Spleen (tissue), 11 donors: ENCODE data around the gene ANO7. TPM values are rescaled to one million over a fixed set of nuclear protein-coding genes. Genes with fewer than 3 reads are reported as not detected.

Experiments used
- DNase-seq: peaks from one replicate; pipeline ENCODE4 v3.0.0-alpha.2; 2020
- H3K27ac ChIP-seq, 8 donors: fragments of 200-600 bp; sonication (generic) in 7 of 8; 1 replicate in 4 of 8; 2 replicates in 4 of 8; pipeline versions ENCODE4 v1.5.0 to v1.8.0; 2016 to 2021; ENCODE audit warnings: inconsistent platforms in 4 of 8, mild to moderate bottlenecking in 4 of 8, moderate library complexity in 1 of 8
- H3K27me3 ChIP-seq, 7 donors: fragments of 200-600 bp; sonication (generic) in 6 of 7; replicated peaks in 1 of 7; 1 replicate in 4 of 7; 2 replicates in 3 of 7; pipeline versions ENCODE4 v1.5.0 to v1.8.0; 2016 to 2021; ENCODE audit warnings: inconsistent platforms in 3 of 7, mild to moderate bottlenecking in 1 of 7
- H3K36me3 ChIP-seq, 6 donors: fragments of 200-600 bp; sonication (generic) in 5 of 6; 1 replicate in 4 of 6; 2 replicates in 2 of 6; pipeline versions ENCODE4 v1.5.0 to v1.8.0; 2016 to 2021; ENCODE audit warnings: inconsistent platforms in 2 of 6
- H3K4me1 ChIP-seq, 6 donors: fragments of 200-600 bp; sonication (generic) in 5 of 6; 1 replicate in 3 of 6; 2 replicates in 3 of 6; pipeline versions ENCODE4 v1.5.0 to v1.8.0; 2016 to 2021; ENCODE audit warnings: inconsistent platforms in 3 of 6
- H3K4me3 ChIP-seq, 8 donors: fragments of 200-600 bp; sonication (generic) in 7 of 8; 1 replicate in 4 of 8; 2 replicates in 4 of 8; pipeline versions ENCODE4 v1.5.0 to v1.8.0; 2016 to 2021; ENCODE audit warnings: inconsistent platforms in 4 of 8, mild to moderate bottlenecking in 4 of 8, moderate library complexity in 2 of 8
- H3K9me3 ChIP-seq, 8 donors: fragments of 200-600 bp; sonication (generic) in 7 of 8; 1 replicate in 4 of 8; 2 replicates in 4 of 8; pipeline versions ENCODE4 v1.5.0 to v1.8.0; 2016 to 2021; ENCODE audit warnings: inconsistent platforms in 4 of 8
- CTCF ChIP-seq, 11 experiments: fragments of 200-600 bp in 7 of 11; fragments of 450-650 bp in 4 of 11; sonication (generic) in 4 of 11; IDR thresholded peaks in 8 of 11; conservative IDR thresholded peaks in 3 of 11; 1 replicate in 7 of 11; 2 replicates in 4 of 11; pipeline versions ENCODE4 v1.4.0 to v1.8.0; 2016 to 2021; ENCODE audit warnings: antibody characterized with exemption in 11 of 11, inconsistent platforms in 4 of 11, mild to moderate bottlenecking in 1 of 11
- POLR2A ChIP-seq, 3 donors: fragments of 450-650 bp; IDR thresholded peaks; one replicate each; pipeline ENCODE4 v1.5.1; 2017; ENCODE audit warnings: antibody characterized with exemption in 3 of 3, mild to moderate bottlenecking in 1 of 3
- POLR2AphosphoS5 ChIP-seq, 3 donors: sonication (generic); formaldehyde crosslinking; IDR thresholded peaks; one replicate each; pipeline ENCODE4 v1.5.1; 2017; ENCODE audit warnings: antibody characterized with exemption in 3 of 3
- WGBS, 5 donors: extraction: QIAGEN DNeasy Blood & Tissue Kit in 3 of 5; methylation state at CpG; one replicate each; pipeline versions ENCODE4 v1.1.5 to v1.1.7; 2013 to 2018; 5-methylcytosine and 5-hydroxymethylcytosine counted together
- intact Hi-C: fragments of 100-400 bp; cut with DNase I; formaldehyde crosslinking; loops from one replicate; pipeline ENCODE4 v1.15.0; 2023; ENCODE audit warnings: low total_unique reads
- polyA plus RNA-seq, 3 donors: library from polyadenylated mRNA; stranded (reverse); fragments of 200-250 nt; gene quantifications; one replicate each; pipeline ENCODE4 v1.2.1, GENCODE V29; 2013
- total RNA-seq, 7 donors: library from RNA; depleted of rRNA in 3 of 7; stranded (reverse); fragments of >200 nt in 3 of 7; fragmentation: NEBNext Ultra II Directional in 4 of 7; extraction: Animal tissue kit (Norgen Biotek cat#: 25700) in 4 of 7; gene quantifications; one replicate each; pipeline versions ENCODE4 v1.1.0 to v1.2.1, GENCODE V29; 2016 to 2021
- donor health status: healthy with polysubstance abuse.
- donor health status: DM: no; HTN: no; CAD: no; lungs with moderate emphysema.
- donor health status: DM: no; HTN: no; CAD: no.
- donor health status: Bipolar disorder and iron deficiency.
- donor health status: healthy.
- donor health status: DM: no; HTN: no; CAD: no.
- donor health status: DM: yes; HTN: yes; CAD: no.

ANO7 gene
- total and polyA plus RNA-seq, 10 donors, result 0.46 to 3.5 (median 2.4) TPM

GRCh38 chr2:241161646-241162281 lies 26.7 kb upstream of the ANO7 start:
- peak; percentile 85 for DNase-seq
- Histone ChIP-seq H3K27ac (peak overlapping the region in 6 of 8 donors; percentile 33 to 57 (median 49)), H3K27me3 (no peaks in the 10 kb centered on the region), H3K9me3 (no peaks in the 10 kb centered on the region), H3K36me3 (peaks cover 0 to 95% (median 68%) of the 10 kb centered on the region in 6 donors), H3K4me3 (no peak overlapping the region), H3K4me1 (peaks cover 0 to 33% (median 24%) of the 10 kb centered on the region in 6 donors)
- TF ChIP-seq POLR2AphosphoS5 (IDR thresholded peaks at IDR 0.05), result peak; percentile 77 to 88 (median 87)
- TF ChIP-seq CTCF (IDR thresholded peaks at IDR 0.05 in 8 of 11, conservative IDR thresholded peaks at IDR 0.05 in 3 of 11), result peak in 1 of 11 experiments; percentile 9
- no peak for TF ChIP-seq POLR2A (IDR thresholded peaks at IDR 0.05)
- 47 to 66% (median 61%) methylated on average over 8 to 9 of the region's 9 CpGs for WGBS, 5 donors
- intact Hi-C loops, result no loop called here

GRCh38 chr2:241163601-241164118 lies 24.8 kb upstream of the ANO7 start:
- no peaks in the 10 kb centered on the region for H3K9me3 ChIP-seq
- no peak overlapping the region for H3K4me3 ChIP-seq
- WGBS, 5 donors, result 68 to 79% (median 72%) methylated on average over 3 of the region's 3 CpGs
- TF ChIP-seq POLR2A (IDR thresholded peaks at IDR 0.05) (no peak), CTCF (IDR thresholded peaks at IDR 0.05 in 8 of 11, conservative IDR thresholded peaks at IDR 0.05 in 3 of 11) (no peak), POLR2AphosphoS5 (IDR thresholded peaks at IDR 0.05) (no peak)
- intact Hi-C loops, result no loop called here
- H3K36me3 ChIP-seq, result peaks cover 4 to 97% (median 72%) of the 10 kb centered on the region in 6 donors
- H3K4me1 ChIP-seq, result peaks cover 0 to 26% (median 19%) of the 10 kb centered on the region in 6 donors
- DNase-seq, result peak; percentile 3
- H3K27me3 ChIP-seq, result no peaks in the 10 kb centered on the region
- no peak overlapping the region for H3K27ac ChIP-seq

GRCh38 chr2:241168366-241168765 lies 20.1 kb upstream of the ANO7 start:
- intact Hi-C loops, result no loop called here
- Histone ChIP-seq H3K4me1 (peaks cover 0 to 8% (median 4%) of the 10 kb centered on the region in 6 donors), H3K4me3 (no peak overlapping the region), H3K36me3 (peaks cover 12 to 99% (median 83%) of the 10 kb centered on the region in 6 donors), H3K27me3 (no peaks in the 10 kb centered on the region), H3K9me3 (peaks cover 5 to 22% (median 18%) of the 10 kb centered on the region in 8 donors), H3K27ac (no peak overlapping the region)
- 94 to 99% (median 96%) methylated on average over 13 to 15 of the region's 15 CpGs for WGBS, 5 donors
- peak; percentile 54 for DNase-seq
- TF ChIP-seq CTCF (IDR thresholded peaks at IDR 0.05 in 8 of 11, conservative IDR thresholded peaks at IDR 0.05 in 3 of 11) (no peak), POLR2AphosphoS5 (IDR thresholded peaks at IDR 0.05) (no peak), POLR2A (IDR thresholded peaks at IDR 0.05) (no peak)

GRCh38 chr2:241173557-241173956 lies 14.9 kb upstream of the ANO7 start:
- no peak for DNase-seq
- intact Hi-C loops, result no loop called here

More at GRCh38 chr2:241173557-241173956, 14.9 kb upstream of the ANO7 start:
- no peak for TF ChIP-seq CTCF (IDR thresholded peaks at IDR 0.05 in 8 of 11, conservative IDR thresholded peaks at IDR 0.05 in 3 of 11)
- no peak for TF ChIP-seq POLR2A (IDR thresholded peaks at IDR 0.05)
- no peak for TF ChIP-seq POLR2AphosphoS5 (IDR thresholded peaks at IDR 0.05)
- WGBS, 5 donors, result 96 to 99% (median 97%) methylated on average over 2 of the region's 2 CpGs
- H3K36me3 ChIP-seq, result peaks cover 8 to 99% (median 65%) of the 10 kb centered on the region in 6 donors
- H3K9me3 ChIP-seq, result peaks cover 5 to 22% (median 18%) of the 10 kb centered on the region in 8 donors
- H3K4me1 ChIP-seq, result no peaks in the 10 kb centered on the region
- H3K4me3 ChIP-seq, result no peak overlapping the region
- H3K27ac ChIP-seq, result no peak overlapping the region
- H3K27me3 ChIP-seq, result no peaks in the 10 kb centered on the region
